Prostate gland (tissue), 2 donors: ENCODE results near the gene GPM6B.

Experiments used
- CTCF ChIP-seq, 4 experiments: fragments of 200-600 bp in 2 of 4; fragments of 450-650 bp in 2 of 4; sonication (generic) in 2 of 4; IDR thresholded peaks; 1 replicate in 3 of 4; 2 replicates in 1 of 4; pipeline ENCODE4 v1.5.1; 2016 to 2019; ENCODE audit warnings: antibody characterized with exemption in 4 of 4, mild to moderate bottlenecking in 2 of 4, moderate library complexity in 2 of 4
- POLR2A ChIP-seq: fragments of 450-650 bp; IDR thresholded peaks from one replicate; pipeline ENCODE4 v1.6.1; 2016; ENCODE audit warnings: antibody characterized with exemption, mild to moderate bottlenecking

- TF ChIP-seq CTCF (IDR thresholded peaks at IDR 0.05) (no peak), POLR2A (no peak)
Observed at GRCh38 chrX:13741695-13742094, 75.2 kb downstream of the GPM6B start.
